Adrenal gland (tissue), 12 donors: ENCODE data around the gene MGAT2. TPM values are rescaled to one million over a fixed set of nuclear protein-coding genes. Genes with fewer than 3 reads are reported as not detected.

ENCODE experiments used
- DNase-seq, 7 donors: peaks; one replicate each; pipeline ENCODE4 v3.0.0-alpha.2; 2019 to 2020
- H3K27ac ChIP-seq, 5 donors: fragments of 200-600 bp; sonication (generic) in 4 of 5; 1 replicate in 3 of 5; 2 replicates in 2 of 5; pipeline versions ENCODE4 v1.5.1 to v1.8.0; 2016 to 2020; ENCODE audit warnings: mild to moderate bottlenecking in 1 of 5
- H3K27me3 ChIP-seq: fragments of 200-600 bp; 2 replicates; pipeline ENCODE4 v1.8.0; 2021
- H3K36me3 ChIP-seq, 2 donors: fragments of 200-600 bp; replicated peaks in 1 of 2; 1 replicate in 1 of 2; 2 replicates in 1 of 2; pipeline versions ENCODE4 v1.5.1 to v1.8.0; 2018 to 2022
- H3K4me1 ChIP-seq, 2 donors: fragments of 200-600 bp; replicated peaks in 1 of 2; 1 replicate in 1 of 2; 2 replicates in 1 of 2; pipeline versions ENCODE4 v1.5.1 to v1.8.0; 2018 to 2021
- H3K4me3 ChIP-seq, 4 donors: fragments of 200-600 bp; sonication (generic) in 3 of 4; one replicate each; pipeline ENCODE4 v1.5.1; 2016 to 2018
- H3K9me3 ChIP-seq, 3 donors: fragments of 200-600 bp; sonication (generic) in 1 of 3; replicated peaks in 1 of 3; 1 replicate in 2 of 3; 2 replicates in 1 of 3; pipeline versions ENCODE4 v1.5.1 to v1.8.0; 2016 to 2021
- CTCF ChIP-seq, 6 experiments: fragments of 450-650 bp in 4 of 6; fragments of 200-600 bp in 2 of 6; sonication (generic) in 1 of 6; IDR thresholded peaks; 1 replicate in 5 of 6; 2 replicates in 1 of 6; pipeline versions ENCODE4 v1.5.1 to v1.8.0; 2016 to 2021; ENCODE audit warnings: antibody characterized with exemption in 6 of 6, mild to moderate bottlenecking in 2 of 6, moderate library complexity in 1 of 6
- POLR2A ChIP-seq, 2 donors: fragments of 450-650 bp; IDR thresholded peaks; one replicate each; pipeline ENCODE4 v1.6.1; 2017; ENCODE audit warnings: antibody characterized with exemption in 2 of 2, mild to moderate bottlenecking in 2 of 2, moderate library complexity in 1 of 2
- WGBS, 4 donors: extraction: QIAGEN DNeasy Blood & Tissue Kit in 2 of 4; methylation state at CpG; one replicate each; pipeline versions ENCODE4 v1.1.5 to v1.1.7; 2013 to 2017; 5-methylcytosine and 5-hydroxymethylcytosine counted together
- intact Hi-C, 2 donors: fragments of 100-400 bp; cut with DNase I; formaldehyde crosslinking; loops; one replicate each; pipeline versions ENCODE4 v1.14.1 to v1.15.0; 2022 to 2023
- polyA plus RNA-seq, 3 donors: library from polyadenylated mRNA; stranded (reverse); fragments of 200-250 nt in 2 of 3; fragments of 350-450 nt in 1 of 3; fragmentation: Illumina TruSeq in 1 of 3; extraction: RNeasy Lipid Tissue Mini Kit (QIAGEN cat#74804) in 1 of 3; gene quantifications; one replicate each; pipeline ENCODE4 v1.2.3, GENCODE V29; 2013 to 2014
- total RNA-seq, 9 donors: library from RNA; depleted of rRNA in 4 of 9; stranded (reverse); fragments of >200 nt in 4 of 9; fragments of 120-200 nt in 1 of 9; fragmentation: NEBNext Ultra II Directional in 1 of 9; extraction: Animal tissue kit (Norgen Biotek cat#: 25700) in 1 of 9; gene quantifications; one replicate each; pipeline versions ENCODE4 v1.1.0 to v1.2.4, GENCODE V29; 2013 to 2023
- donor health status: healthy with polysubstance abuse.
- donor health status: Bipolar disorder and iron deficiency.
- donor health status: DM: yes; HTN: yes; CAD: no.
- donor health status: DM: no; HTN: no; CAD: no.
- donor health status: DM: no; HTN: no; CAD: no.
- donor health status: DM: yes; HTN: yes; CAD: no.

Gene MGAT2
- total and polyA plus RNA-seq, 12 donors = 10.3 to 87.8 (median 48.7) TPM

GRCh38 chr14:49637534-49638078 lies 17.0 kb downstream of the MGAT2 start:
- intact Hi-C loops = loop anchor here (5.0 to 10.0 kb wide), 2 partner anchors 127 to 130 kb away; partner anchors contain the start of gene KLHDC2 (in 2 of the 2)
- 92 to 94% (median 93%) methylated on average over 3 of the region's 3 CpGs for WGBS, 4 donors
- no peaks in the 10 kb centered on the region for H3K27me3 ChIP-seq
- peaks cover 0 to 5% of the 10 kb centered on the region in 2 donors for H3K36me3 ChIP-seq
- TF ChIP-seq POLR2A (IDR thresholded peaks at IDR 0.05) (no peak), CTCF (IDR thresholded peaks at IDR 0.05) (no peak)
- H3K4me3 ChIP-seq = no peak overlapping the region
- peaks cover 29 to 37% of the 10 kb centered on the region in 2 donors for H3K4me1 ChIP-seq
- H3K9me3 ChIP-seq = no peaks in the 10 kb centered on the region
- DNase-seq = no peak
- no peak overlapping the region for H3K27ac ChIP-seq

DNA sequence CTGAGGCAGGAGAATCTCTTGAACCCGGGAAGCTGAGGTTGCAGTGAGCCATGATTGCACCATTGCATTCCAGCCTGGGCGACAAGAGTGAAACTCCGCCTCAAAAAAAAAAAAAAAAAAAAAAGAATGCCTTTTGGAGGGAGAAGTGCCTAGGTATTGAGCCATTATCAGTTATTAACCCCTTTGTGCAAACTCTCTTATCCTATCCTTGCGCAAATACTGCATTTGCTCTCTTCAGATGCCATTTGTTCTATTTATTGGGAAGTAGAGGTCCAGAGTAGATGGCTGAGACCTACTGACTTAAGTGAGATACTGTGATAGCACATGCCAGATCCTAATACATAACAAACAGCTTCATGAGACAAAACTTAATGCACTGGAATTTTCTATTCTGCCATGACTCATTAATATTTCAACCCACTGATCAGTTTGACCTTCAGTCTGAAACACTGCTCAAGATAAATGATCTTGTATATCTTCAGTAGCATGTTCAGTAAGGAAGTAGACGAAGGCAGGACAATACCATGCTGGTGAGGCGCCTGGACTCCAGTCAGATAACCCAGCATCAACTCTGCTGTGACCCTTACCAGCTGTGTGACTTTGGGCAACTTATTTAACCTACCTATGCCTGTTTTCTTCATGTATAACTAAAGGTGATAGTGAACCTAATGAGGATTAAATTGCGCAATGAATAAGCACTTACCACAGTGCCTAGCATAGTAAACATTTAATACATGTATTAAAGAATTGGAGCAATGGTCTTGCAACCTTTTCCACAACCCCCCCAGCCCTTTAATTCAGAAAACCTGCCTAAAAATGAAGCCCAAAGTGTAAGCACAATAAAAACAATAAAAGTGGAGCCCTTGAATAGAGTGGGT lies 20.2 kb downstream of the MGAT2 start:
- TF ChIP-seq POLR2A (IDR thresholded peaks at IDR 0.05) = peak in 1 of 2 donors; percentile 67
- no peak for TF ChIP-seq CTCF (IDR thresholded peaks at IDR 0.05)
- Histone ChIP-seq H3K9me3 (no peaks in the 10 kb centered on the region), H3K36me3 (peaks cover 0 to 5% of the 10 kb centered on the region in 2 donors), H3K27ac (peak overlapping the region; percentile 16 to 68 (median 55)), H3K27me3 (no peaks in the 10 kb centered on the region), H3K4me3 (no peak overlapping the region), H3K4me1 (peaks cover 18 to 35% of the 10 kb centered on the region in 2 donors)
- DNase-seq = peak in 3 of 7 donors; percentile 47 to 64 (median 54)
- intact Hi-C loops = no loop called here
- WGBS, 4 donors = 73 to 85% (median 81%) methylated on average over 7 of the region's 7 CpGs

DNA sequence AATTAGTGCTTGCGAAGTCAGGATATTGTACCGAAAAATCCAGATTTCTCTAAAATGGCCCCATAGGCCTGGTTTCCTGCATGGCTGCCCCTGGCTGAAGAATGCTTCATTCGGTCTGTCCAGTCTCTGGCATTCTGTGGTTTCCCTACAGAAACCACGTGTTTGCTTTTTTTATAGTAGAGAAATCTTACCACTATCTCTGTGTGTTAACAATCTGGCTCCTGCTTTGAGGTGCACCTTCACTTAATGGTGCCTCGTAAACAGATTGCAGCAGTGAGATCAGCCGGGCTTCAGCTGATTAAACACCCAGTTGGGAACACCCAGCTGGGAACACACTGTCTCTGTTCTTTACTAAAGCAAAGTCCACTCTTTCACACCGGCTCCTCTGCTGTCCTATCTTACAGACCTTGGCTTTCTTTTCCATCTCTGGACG lies 21.1 kb downstream of the MGAT2 start:
- DNase-seq = peak in 1 of 7 donors; percentile 79
- TF ChIP-seq POLR2A (IDR thresholded peaks at IDR 0.05) (no peak), CTCF (IDR thresholded peaks at IDR 0.05) (no peak)
- Histone ChIP-seq H3K4me3 (no peak overlapping the region), H3K27ac (peak overlapping the region in 2 of 5 donors; percentile 16 to 57), H3K36me3 (peaks cover 0 to 5% of the 10 kb centered on the region in 2 donors), H3K4me1 (peaks cover 18 to 26% of the 10 kb centered on the region in 2 donors), H3K27me3 (no peaks in the 10 kb centered on the region), H3K9me3 (no peaks in the 10 kb centered on the region)
- intact Hi-C loops = no loop called here
- 70 to 76% (median 74%) methylated on average over 8 of the region's 8 CpGs for WGBS, 4 donors

GRCh38 chr14:49642163-49642562 lies 21.6 kb downstream of the MGAT2 start:
- H3K9me3 ChIP-seq = no peaks in the 10 kb centered on the region
- peaks cover 18 to 23% of the 10 kb centered on the region in 2 donors for H3K4me1 ChIP-seq
- no peaks in the 10 kb centered on the region for H3K27me3 ChIP-seq
- peaks cover 0 to 5% of the 10 kb centered on the region in 2 donors for H3K36me3 ChIP-seq
- intact Hi-C loops = no loop called here
- peak overlapping the region in 1 of 5 donors; percentile 57 for H3K27ac ChIP-seq
- TF ChIP-seq CTCF (IDR thresholded peaks at IDR 0.05) = no peak
- TF ChIP-seq POLR2A (IDR thresholded peaks at IDR 0.05) = no peak
- DNase-seq = no peak
- no peak overlapping the region for H3K4me3 ChIP-seq
